Gastroesophageal sphincter (tissue), 4 donors: Measurements from ENCODE around the gene ME2. TPM values are rescaled to one million over a fixed set of nuclear protein-coding genes. Genes with fewer than 3 reads are reported as not detected.

Experiments
- ATAC-seq: fragments of 150-250 bp; one replicate; pipeline ENCODE4 v1.9.1; 2016; ENCODE audit warnings: mild to moderate bottlenecking, moderate library complexity
- H3K27ac ChIP-seq, 4 donors: fragments of 200-600 bp; sonication (generic) in 3 of 4; 1 replicate in 3 of 4; 2 replicates in 1 of 4; pipeline ENCODE4 v1.5.1; 2016 to 2019
- H3K27me3 ChIP-seq: fragments of 200-600 bp; sonication (generic); one replicate; pipeline ENCODE4 v1.5.1; 2019
- H3K36me3 ChIP-seq, 2 donors: fragments of 200-600 bp; sonication (generic); one replicate each; pipeline ENCODE4 v1.5.1; 2019; ENCODE audit warnings: control low read depth in 1 of 2
- H3K4me1 ChIP-seq, 3 donors: fragments of 200-600 bp; sonication (generic); 1 replicate in 2 of 3; 2 replicates in 1 of 3; pipeline ENCODE4 v1.5.1; 2016 to 2019; ENCODE audit warnings: control low read depth in 2 of 3
- H3K4me3 ChIP-seq, 2 donors: fragments of 200-600 bp; sonication (generic); one replicate each; pipeline ENCODE4 v1.5.1; 2019; ENCODE audit warnings: mild to moderate bottlenecking in 1 of 2, moderate library complexity in 1 of 2
- H3K9me3 ChIP-seq, 3 donors: fragments of 200-600 bp; sonication (generic); one replicate each; pipeline ENCODE4 v1.5.1; 2017 to 2019; ENCODE audit warnings: control low read depth in 2 of 3
- CTCF ChIP-seq, 4 experiments: fragments of 200-600 bp in 2 of 4; fragments of 450-650 bp in 2 of 4; sonication (generic) in 1 of 4; IDR thresholded peaks; one replicate each; pipeline ENCODE4 v1.5.1; 2017 to 2019; ENCODE audit warnings: antibody characterized with exemption in 4 of 4, mild to moderate bottlenecking in 2 of 4, moderate library complexity in 2 of 4
- EP300 ChIP-seq: sonication (generic); formaldehyde crosslinking; IDR thresholded peaks from one replicate; pipeline ENCODE4 v1.6.1; 2017; ENCODE audit warnings: antibody characterized with exemption, mild to moderate bottlenecking
- POLR2A ChIP-seq, 2 donors: fragments of 450-650 bp; IDR thresholded peaks; one replicate each; pipeline ENCODE4 v1.6.1; 2017; ENCODE audit warnings: antibody characterized with exemption in 2 of 2, mild to moderate bottlenecking in 2 of 2, moderate library complexity in 1 of 2
- POLR2AphosphoS5 ChIP-seq: sonication (generic); formaldehyde crosslinking; IDR thresholded peaks from one replicate; pipeline ENCODE4 v1.6.1; 2017; ENCODE audit warnings: antibody characterized with exemption
- WGBS, 2 donors: methylation state at CpG; one replicate each; pipeline ENCODE4 v1.1.5; 2018; ENCODE audit warnings: low coverage in 1 of 2; 5-methylcytosine and 5-hydroxymethylcytosine counted together
- total RNA-seq, 4 donors: library from RNA; depleted of rRNA; stranded (reverse); fragments of >200 nt; gene quantifications; one replicate each; pipeline ENCODE4 v1.1.0, GENCODE V29; 2016

The ME2 gene
- total RNA-seq, 4 donors from 2014 or later, result 44.8 to 59.2 (median 53.1) TPM

GRCh38 chr18:50973367-50974126 is 94.6 kb downstream of the ME2 start:
- Histone ChIP-seq H3K4me1 (peaks cover 7 to 24% (median 13%) of the 10 kb centered on the region in 3 donors), H3K9me3 (no peaks in the 10 kb centered on the region), H3K27me3 (no peaks in the 10 kb centered on the region), H3K27ac (no peak overlapping the region), H3K36me3 (peaks cover 0 to 44% of the 10 kb centered on the region in 2 donors), H3K4me3 (no peak overlapping the region)
- no peak for ATAC-seq
- TF ChIP-seq POLR2A (IDR thresholded peaks at IDR 0.05) (no peak), EP300 (no peak), CTCF (IDR thresholded peaks at IDR 0.05) (no peak), POLR2AphosphoS5 (no peak)
- 72 to 90% methylated on average over 4 of the region's 4 CpGs for WGBS, 2 donors

GRCh38 chr18:50977037-50977760 is 98.3 kb downstream of the ME2 start:
- WGBS, 2 donors, result 79 to 100% methylated on average over 1 to 3 of the region's 5 CpGs
- peaks cover 0 to 63% of the 10 kb centered on the region in 2 donors for H3K36me3 ChIP-seq
- H3K4me1 ChIP-seq, result peaks cover 0 to 3% (median 0%) of the 10 kb centered on the region in 3 donors
- no peaks in the 10 kb centered on the region for H3K27me3 ChIP-seq
- TF ChIP-seq POLR2A (IDR thresholded peaks at IDR 0.05) (no peak), POLR2AphosphoS5 (no peak), CTCF (IDR thresholded peaks at IDR 0.05) (no peak), EP300 (no peak)
- no peak overlapping the region for H3K27ac ChIP-seq
- H3K9me3 ChIP-seq, result no peaks in the 10 kb centered on the region
- H3K4me3 ChIP-seq, result no peak overlapping the region
- no peak for ATAC-seq

GRCh38 chr18:50981381-50981780 is 102.5 kb downstream of the ME2 start:
- WGBS, 2 donors, result 56 to 78% methylated on average over 1 of the region's 1 CpG
- ATAC-seq, result no peak
- Histone ChIP-seq H3K27me3 (no peaks in the 10 kb centered on the region), H3K27ac (no peak overlapping the region), H3K4me3 (no peak overlapping the region), H3K9me3 (no peaks in the 10 kb centered on the region), H3K36me3 (peaks cover 0 to 51% of the 10 kb centered on the region in 2 donors), H3K4me1 (peaks cover 0 to 15% (median 0%) of the 10 kb centered on the region in 3 donors)
- TF ChIP-seq EP300, result no peak
- no peak for TF ChIP-seq POLR2AphosphoS5
- no peak for TF ChIP-seq POLR2A (IDR thresholded peaks at IDR 0.05)
- no peak for TF ChIP-seq CTCF (IDR thresholded peaks at IDR 0.05)

GRCh38 chr18:50982086-50982801 is 103.3 kb downstream of the ME2 start:
- H3K4me3 ChIP-seq, result no peak overlapping the region
- no peaks in the 10 kb centered on the region for H3K27me3 ChIP-seq
- no peak for ATAC-seq
- WGBS, 2 donors, result 75 to 93% methylated on average over 4 to 6 of the region's 8 CpGs
- peaks cover 0 to 43% of the 10 kb centered on the region in 2 donors for H3K36me3 ChIP-seq
- H3K9me3 ChIP-seq, result no peaks in the 10 kb centered on the region
- H3K27ac ChIP-seq, result no peak overlapping the region
- H3K4me1 ChIP-seq, result peaks cover 0 to 24% (median 0%) of the 10 kb centered on the region in 3 donors
- no peak for TF ChIP-seq EP300
- no peak for TF ChIP-seq POLR2A (IDR thresholded peaks at IDR 0.05)
- TF ChIP-seq POLR2AphosphoS5, result no peak
- TF ChIP-seq CTCF (IDR thresholded peaks at IDR 0.05), result no peak
